HS-5 (cell line): ENCODE data around the gene ZC3H10.
"Not testable (repeated sequence)": the region's sequence is repeated elsewhere in the genome, so short reads cannot be mapped to it uniquely, and the experiment has no call there.

Experiments used
- DNase-seq: peaks from one replicate; pipeline ENCODE4 v3.0.0-alpha.2; 2012; ENCODE audit warnings: low read depth

The ZC3H10 gene

DNA sequence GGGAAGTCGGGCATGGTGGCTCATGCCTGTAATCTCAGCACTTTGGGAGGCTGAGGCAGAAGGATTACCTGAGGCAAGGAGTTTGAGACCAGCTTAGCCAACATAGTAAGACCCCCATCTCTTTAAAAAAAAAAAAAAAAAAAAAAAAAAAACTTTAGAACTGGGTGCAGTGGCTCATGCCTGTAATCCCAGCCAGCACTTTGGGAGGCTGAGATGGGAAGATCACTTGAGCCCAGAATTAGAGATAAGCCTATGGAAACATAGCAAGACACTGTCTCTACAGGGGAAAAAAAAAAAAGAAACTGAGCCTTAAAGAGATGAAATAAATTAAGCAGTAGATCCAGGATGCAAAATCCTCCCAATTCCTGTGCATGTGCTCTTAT, 15.4 kb upstream of the ZC3H10 start:
- DNase-seq = no peak

DNA sequence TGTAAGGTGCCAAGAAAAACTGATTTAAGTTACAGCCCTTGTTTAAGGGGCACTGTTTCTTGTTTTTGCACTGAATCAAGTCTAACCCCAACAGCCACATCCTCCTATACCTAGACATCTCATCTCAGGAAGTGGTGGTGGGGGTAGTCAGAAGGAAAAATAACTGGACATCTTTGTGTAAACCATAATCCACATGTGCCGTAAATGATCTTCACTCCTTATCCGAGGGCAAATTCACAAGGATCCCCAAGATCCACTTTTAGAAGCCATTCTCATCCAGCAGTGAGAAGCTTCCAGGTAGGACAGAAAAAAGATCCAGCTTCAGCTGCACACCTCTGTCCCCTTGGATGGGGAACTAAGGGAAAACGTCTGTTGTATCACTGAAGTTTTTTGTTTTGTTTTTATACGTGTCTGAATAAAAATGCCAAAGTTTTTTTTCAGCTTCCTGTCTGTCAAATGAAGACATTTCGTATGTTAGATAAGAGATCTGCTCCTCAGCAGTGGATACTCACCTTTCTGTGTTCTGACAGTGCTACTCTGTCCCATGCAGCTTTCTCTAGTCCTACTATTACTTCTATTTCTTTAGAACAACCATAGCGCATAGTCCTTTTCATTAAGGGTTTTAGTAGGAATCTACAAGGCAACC, 14.9 kb upstream of the ZC3H10 start:
- no peak for DNase-seq

DNA sequence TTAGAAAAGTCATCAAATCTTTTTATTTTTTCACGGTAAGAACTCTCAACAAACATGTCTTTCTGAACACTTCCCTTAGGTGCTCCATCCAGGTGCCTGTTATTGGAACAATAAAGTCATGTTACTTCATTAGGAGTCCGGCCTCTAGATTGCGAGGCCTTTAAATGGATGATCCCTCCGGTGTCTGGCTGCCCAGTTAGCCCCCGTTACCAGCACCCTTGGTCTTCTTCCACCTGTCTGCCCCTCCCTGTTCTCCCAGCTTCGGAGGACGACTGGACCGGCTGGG, 14.3 kb upstream of the ZC3H10 start:
- no peak for DNase-seq

DNA sequence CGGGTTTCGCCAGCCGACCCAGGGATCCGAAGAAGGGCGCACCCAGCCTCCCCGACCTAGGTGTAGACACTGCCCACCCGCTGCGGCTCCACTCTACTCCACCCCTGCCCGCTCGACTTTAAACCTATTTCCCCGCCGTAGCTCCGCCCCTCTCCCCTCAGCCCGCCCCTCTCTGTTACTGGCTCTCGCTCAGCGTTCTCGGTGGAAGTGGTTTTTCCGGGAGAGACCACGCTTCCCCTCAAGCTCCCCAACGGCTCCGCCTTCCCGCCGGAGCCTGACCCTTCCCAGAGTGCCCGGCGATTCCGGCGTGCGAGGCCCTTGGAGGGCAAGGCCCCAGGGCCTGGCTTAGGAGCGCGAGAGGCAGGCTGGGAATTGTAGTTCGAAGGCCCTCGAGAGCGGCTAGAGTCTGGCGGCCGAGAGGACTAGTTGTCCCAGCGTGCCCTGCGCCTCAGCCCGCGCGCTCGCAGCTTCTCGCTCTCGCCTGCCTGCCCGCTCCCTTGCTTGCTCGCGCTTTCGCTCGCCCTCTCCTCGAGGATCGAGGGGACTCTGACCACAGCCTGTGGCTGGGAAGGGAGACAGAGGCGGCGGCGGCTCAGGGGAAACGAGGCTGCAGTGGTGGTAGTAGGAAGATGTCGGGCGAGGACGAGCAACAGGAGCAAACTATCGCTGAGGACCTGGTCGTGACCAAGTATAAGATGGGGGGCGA, 13.8 kb upstream of the ZC3H10 start, which contains the start of gene PA2G4:
Gene PA2G4, plus strand, starts transcription at position 451 of the 706 bp plus-strand sequence. Its CDS starts 179 bp downstream, at position 630.
- DNase-seq = peak; percentile 97

DNA sequence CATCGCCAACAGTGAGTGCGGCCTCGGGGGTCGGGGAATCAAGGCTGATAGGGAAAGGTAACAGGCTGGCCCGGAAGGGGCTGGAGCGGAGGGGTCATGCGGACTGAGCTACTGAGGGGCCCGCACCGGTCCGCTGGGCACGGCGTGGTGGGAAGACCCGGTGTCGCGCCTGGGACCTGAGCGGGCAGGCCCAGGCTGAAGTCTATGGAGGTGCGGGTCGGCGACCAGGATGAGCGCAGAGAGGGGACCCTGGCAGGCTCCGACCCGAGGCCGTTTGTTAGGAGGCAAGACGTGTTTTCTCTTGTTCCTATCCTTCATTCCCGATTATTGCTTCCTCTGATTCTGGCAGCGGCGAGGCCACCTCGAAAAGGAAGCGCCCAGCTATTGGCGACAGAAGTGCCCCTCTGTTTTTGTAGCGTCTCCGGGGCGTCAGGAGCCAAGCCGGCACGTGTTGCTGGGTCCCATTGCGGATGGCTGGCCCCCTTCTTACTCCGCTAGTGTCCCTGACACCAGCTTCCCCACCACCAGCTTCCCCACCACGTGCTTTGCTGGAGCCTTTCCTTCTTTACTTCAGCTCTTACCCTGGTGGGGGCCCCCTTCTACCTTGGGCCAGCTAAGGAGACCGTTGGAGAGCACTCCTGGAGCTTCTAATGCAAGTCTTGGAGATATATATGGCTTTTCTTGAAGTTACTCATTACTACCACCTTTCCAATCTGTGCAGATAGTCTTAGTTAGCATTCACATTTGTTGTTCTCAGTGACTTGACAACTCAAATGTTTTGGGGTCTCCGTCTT, 13.1 kb upstream of the ZC3H10 start:
- no peak for DNase-seq

DNA sequence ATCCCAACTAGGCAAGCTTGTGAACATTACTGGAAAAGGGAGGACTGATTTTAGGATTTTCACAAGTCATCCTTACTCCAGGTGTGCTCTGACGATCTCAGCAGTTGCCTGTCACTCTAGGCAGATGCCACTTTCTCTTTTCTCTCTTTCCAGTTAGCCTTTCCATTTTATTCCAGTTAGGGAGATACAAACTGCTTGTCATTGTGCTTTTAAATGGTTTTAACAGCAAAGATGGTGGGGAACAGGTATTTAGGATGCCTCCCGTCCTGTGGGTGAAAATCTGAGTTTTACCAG, 12.5 kb upstream of the ZC3H10 start:
- DNase-seq = no peak

DNA sequence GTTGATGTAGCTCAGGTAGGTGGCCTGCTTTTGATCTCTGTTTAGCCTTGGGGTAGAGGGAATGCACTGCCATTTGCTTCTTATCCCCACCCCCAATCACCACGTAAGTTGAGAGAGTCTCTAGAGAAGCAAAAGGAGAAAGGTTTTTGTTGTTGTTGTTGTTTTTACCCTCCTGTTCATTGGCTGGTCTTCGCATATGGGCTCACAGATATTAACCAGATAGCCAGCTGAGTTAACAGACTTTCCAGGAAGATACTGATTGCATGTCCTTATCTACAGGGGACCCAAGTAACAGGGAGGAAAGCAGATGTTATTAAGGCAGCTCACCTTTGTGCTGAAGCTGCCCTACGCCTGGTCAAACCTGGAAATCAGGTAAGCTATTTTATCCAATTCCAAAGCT, 10.8 kb upstream of the ZC3H10 start:
- DNase-seq = no peak

DNA sequence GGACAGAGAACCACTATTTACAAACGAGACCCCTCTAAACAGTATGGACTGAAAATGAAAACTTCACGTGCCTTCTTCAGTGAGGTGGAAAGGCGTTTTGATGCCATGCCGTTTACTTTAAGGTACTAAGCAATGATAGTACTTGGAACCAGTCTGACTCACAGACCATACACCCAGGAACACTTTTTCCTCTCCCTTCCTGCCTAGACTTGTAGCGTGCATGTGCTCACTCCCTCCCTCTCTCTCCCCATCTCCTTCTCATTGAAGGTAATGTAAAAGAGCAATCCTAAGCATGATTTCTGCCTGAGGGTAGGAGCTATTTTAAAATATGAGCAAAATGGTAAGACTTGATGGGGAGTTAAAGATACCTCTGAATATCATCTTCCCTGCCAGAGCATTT, 7.5 kb upstream of the ZC3H10 start:
- DNase-seq = no peak

DNA sequence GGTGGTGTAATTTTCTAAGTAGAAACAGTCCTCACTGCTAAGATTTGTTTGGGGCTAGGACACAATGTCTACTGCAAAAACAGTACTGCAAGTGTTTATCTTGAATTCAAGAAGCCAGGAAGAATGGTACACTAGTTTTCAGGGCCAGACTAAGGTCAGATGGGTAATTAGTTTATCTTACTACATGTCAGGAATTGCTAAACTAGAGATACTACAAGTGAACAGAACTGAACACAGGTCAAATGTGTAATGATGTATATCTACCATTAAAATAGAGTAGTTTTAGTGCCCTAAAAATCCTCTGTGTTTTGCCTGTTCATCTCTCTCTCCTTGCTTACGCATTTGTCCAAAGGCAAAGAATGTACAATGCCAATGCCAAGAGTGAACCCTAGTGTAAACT, 4.0 kb upstream of the ZC3H10 start:
- no peak for DNase-seq

DNA sequence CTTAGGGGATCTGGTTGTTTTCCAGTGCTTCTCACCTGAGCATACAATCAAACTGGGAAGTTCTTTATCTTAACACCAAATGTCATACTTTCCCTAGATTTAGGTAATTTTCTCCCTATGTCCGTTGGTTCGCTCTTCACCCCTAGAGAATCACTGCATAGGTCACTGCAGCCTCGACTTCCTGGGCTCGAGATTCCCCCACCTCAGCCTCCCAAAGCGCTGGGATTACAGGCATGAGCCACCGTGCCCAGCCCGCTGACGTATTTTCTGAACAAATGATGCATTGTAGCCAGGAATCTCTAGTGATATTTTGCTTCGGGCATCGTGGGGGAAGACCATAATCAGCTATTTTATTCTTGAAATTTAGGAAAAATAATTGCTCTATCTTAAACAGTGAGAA, 2.7 kb upstream of the ZC3H10 start:
- DNase-seq = no peak

DNA sequence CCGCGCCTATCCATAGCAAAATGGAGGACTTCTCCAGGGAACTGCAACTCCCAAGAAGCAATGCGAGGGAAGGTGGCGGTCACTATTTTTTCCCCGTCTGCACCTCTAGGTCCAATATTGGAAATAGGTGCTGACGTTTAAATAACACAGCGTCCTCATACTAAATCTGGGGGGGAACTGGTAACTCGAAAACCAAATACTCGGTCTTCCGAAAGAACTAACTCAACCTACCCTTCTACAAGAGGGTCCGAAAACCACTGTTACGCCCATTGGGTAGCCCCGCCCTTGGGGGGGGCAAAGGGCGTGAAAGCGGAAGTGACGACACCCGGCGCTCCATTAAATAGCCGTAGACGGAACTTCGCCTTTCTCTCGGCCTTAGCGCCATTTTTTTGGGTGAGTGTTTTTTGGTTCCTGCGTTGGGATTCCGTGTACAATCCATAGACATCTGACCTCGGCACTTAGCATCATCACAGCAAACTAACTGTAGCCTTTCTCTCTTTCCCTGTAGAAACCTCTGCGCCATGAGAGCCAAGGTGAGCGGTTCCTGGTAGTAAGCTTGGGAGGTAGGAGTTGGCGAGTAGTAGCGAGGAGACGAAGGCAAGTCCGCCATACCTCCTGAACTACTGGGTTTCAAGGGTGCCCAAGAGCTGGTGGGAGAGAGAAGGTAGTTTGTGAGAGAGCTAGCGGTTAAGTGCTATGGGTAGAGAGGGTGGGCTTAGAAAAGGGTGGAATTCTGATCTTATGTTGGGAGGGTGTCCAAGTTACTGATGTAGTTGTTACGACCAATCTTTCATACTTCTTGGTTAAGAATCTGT, 1.6 kb upstream of the ZC3H10 start, which contains the start of gene RPL41:
Gene RPL41, plus strand, starts transcription at position 367 of the 815 bp plus-strand sequence.
- peak; percentile 95 for DNase-seq

DNA sequence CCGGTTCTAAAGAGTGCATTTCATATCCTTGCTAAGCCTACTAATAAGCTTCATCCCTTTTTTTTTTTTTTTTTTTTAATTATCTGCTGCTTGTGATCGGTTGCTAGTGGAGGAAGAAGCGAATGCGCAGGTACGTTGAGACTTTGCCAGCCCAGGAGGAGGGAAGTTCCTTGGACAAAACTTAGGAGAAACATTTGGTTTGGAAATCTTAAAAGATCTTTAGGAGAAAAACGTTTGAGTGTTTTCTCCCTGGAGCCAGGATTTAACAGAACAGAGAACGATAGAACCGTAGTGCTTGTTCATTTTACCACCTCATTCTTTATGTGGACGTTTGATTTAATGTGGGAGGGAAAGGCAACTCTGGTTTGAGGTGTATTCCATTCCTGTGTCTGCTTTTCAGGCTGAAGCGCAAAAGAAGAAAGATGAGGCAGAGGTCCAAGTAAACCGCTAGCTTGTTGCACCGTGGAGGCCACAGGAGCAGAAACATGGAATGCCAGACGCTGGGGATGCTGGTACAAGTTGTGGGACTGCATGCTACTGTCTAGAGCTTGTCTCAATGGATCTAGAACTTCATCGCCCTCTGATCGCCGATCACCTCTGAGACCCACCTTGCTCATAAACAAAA, 872 bp upstream of the ZC3H10 start:
- DNase-seq = not testable (repeated sequence)

DNA sequence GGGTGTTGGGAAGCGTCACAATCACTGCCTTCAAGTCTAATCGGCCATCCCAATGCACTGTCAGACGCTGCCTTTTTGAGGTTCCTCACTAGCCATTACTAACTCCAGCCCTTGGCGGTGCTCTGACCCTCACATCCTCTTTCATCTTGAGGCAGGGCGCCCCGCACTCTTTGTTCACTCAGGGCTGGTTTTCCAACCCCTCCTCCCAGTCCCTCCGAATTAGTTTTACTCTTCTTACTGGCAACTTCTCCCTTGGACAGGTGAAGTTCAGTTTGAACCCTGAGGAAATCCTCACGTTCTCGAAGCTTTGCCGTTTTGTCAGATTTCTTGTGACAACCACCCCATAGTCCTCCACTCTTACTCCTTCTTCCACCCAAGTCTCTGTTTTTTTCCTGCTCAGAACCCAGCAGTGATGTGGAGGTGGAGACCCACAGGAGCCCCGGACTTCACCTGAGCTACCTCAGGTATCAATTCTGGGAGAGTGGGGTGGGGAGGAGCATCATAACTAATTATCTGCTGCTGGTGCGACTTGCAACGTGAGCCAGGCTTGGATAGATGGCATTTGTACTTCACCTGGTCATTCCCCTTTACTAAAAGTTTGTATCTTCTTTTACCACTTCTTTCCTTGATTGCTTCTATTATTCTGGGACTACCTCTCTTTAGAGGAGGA, 757 bp downstream of the ZC3H10 start:
- DNase-seq = no peak

DNA sequence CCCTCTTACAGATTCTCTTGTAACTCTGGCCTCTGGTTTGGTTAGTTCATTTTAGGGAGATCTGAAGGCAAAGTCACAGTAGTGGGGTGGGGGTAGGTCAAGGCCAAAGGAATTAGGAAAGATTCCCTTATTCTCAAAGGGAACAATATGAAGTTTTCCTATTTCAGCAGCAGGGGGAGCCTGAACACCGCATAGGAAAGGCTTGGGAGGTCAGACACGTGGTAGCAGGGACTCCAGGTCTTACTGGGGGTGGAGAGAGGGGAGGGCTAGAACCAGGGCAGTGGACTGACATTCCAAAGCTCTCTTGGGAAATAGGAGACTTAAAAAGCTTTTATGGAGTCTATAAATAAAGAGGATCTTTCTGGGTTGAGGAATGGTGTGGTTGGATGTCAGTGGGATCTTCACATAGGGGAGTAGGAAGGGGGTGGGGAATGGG, 1.3 kb downstream of the ZC3H10 start:
- DNase-seq = peak; percentile 66

DNA sequence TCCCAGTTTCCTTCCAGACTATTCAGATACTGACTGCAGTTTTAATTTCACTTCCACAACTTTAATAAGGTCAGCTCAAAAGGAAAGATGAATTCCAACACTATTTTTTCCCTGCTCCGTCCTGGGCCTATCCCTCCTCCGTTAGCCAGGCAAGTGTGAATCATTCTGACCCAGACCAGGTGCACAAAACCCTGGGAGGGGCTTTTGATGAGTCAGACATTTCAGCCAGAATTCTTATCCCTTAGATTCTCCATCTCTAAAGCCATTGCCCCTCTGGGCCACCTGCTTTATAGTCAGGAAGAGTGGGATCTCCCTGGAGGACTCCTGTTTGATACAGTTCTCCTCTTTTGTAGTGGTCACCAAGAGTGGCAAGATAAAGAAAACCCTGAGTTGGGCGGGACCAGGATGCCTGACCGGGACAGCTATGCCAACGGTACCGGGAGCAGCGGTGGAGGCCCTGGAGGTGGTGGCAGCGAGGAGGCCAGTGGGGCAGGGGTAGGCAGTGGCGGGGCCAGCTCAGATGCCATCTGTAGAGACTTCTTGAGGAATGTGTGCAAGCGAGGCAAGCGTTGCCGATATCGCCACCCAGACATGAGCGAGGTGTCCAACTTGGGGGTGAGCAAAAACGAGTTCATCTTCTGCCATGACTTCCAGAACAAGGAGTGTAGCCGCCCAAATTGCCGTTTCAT, 2.2 kb downstream of the ZC3H10 start:
- DNase-seq = no peak

DNA sequence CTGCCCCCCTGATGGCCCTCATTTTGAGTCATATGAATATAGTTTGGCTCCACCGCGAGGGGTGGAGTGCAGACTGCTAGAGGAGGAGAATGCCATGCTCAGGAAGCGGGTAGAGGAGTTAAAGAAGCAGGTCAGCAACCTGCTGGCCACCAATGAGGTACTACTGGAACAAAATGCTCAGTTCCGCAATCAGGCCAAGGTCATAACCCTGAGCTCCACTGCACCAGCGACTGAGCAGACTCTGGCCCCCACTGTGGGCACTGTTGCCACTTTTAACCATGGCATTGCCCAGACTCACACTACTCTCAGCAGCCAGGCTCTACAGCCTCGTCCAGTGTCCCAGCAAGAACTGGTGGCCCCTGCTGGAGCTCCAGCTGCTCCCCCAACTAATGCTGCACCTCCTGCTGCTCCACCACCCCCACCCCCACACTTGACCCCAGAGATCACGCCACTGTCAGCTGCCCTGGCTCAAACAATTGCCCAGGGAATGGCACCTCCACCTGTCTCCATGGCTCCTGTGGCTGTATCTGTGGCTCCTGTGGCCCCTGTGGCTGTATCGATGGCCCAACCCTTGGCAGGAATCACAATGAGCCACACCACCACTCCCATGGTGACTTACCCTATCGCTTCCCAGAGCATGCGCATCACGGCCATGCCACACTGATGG, 3.3 kb downstream of the ZC3H10 start:
- no peak for DNase-seq

DNA sequence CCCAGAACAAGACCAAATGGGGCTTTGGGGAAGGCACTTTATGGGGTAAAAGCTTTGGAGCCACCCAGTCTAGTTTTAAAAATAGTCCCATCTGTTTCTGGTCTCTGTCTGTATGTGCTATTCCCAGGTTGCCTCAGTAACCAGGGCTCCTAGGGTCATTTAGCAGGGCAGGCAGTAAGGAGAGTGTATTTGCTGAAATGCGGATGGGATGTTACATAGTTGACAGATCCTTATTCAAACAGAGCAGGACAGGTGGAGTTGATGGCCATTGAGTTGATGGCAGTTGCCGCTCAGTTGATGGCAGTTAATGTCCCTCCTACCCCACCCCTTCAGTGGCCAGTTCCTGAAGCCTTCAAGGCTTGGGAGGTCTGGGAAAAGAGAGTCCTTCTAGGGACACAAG, 4.6 kb downstream of the ZC3H10 start:
- DNase-seq = no peak

DNA sequence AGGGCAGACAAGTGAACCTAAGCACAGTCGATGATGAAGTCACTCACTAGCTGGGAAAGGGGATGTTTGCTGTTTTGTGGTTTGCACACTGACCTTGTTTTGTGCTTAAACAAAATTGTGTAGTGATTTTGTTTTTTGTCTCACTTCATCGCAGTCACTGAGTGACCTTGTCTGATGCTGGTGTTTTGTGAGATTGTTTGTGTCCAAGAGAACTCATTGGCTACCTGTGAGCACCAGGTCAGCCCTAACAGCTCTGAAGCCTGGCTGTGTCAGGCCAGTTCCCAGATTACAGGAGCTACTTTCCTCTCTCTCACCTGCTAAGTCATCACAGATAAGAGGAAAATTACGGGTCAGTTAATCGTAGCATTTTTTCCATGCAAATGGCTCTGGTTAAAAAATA, 6.1 kb downstream of the ZC3H10 start:
- DNase-seq = no peak

DNA sequence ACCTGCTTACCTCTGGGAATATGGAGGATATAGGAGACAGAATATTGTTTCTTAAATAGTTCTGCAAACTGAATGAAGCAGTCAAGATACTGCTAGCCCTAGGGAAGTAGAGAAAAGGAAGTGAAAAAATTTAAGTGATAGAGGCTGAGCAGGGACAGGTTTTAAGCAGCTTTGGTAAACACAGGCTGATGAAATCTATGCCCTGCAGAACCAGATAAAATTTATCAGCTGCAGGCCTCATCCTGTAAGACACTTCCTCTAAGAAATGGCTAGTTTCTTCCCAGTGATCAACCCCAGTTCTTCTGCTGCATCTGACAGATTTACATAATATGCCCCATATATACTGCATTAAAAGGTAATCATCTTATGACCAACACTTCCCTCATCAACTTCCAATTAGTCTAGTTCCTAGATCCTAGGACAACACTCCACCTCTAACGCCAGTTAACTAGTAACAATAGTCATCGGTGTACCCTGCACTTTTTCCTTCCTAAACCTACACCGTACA, 8.7 kb downstream of the ZC3H10 start:
- DNase-seq = no peak

DNA sequence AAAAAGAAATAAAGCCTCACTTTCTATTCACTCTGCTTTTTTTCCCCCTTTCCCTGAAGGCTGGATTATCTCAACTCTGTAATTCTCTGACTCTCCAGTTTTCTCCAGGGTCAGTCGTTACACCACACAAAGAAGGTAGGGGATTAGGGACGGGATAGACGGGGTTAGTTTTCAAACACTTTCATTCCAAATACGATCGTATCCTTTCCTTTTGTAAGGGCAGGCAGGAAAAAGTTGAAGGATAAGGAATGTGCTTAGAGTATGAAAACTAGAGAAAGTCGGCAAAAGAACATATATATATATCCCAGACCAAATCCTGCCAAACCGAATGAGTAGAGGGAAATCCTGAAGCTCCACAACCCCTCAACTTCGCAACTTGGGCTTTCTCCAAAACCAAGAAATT, 9.4 kb downstream of the ZC3H10 start:
- DNase-seq = no peak
